ENCODE data around the gene PTP4A2. TPM values are rescaled to one million over a fixed set of nuclear protein-coding genes. Genes with fewer than 3 reads are reported as not detected.

Gene PTP4A2
- total and polyA plus RNA-seq, 2 donors (not counting 1 experiment from before 2014, with no cell fraction given), result 78.2 to 193 TPM

DNA sequence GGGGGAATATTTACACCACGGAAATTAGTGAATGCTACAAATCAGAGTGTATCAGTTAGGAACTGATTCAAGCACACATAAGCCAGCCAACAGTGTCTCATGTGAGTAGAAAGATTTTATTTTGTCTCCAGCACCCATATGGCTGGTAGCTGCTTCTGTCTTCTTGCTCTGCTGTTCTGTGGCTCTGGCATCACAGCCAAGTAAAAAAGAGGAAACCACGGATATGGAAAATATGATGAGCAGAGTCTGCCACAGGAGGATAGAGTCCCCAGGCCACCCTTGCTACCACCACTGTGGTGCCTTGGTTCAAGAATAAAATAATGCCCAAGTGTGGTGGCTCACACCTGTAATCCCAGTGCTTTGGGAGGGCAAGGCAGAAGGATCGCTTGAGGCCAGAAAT is 68.7 kb downstream of the PTP4A2 start:
- no peaks in the 10 kb centered on the region for H3K36me3 ChIP-seq (replicated peaks in 1 of 2; ENCODE audit: control extremely low read depth in 1 of 2, control insufficient read depth in 1 of 2, extremely low read depth in 1 of 2, insufficient read depth in 2 of 2, low read length in 1 of 2)
- WGBS (ENCODE audit: insufficient coverage), result 73% methylated on average over 2 of the region's 3 CpGs
- no peak overlapping the region for H2AFZ ChIP-seq (ENCODE audit: insufficient read depth, low read depth, low read length, poor library complexity, severe bottlenecking)
- no peak overlapping the region for H3K4me3 ChIP-seq (ENCODE audit: control extremely low read depth in 1 of 5, extremely low read depth in 1 of 5, insufficient read depth in 1 of 5, low read depth in 2 of 5, low read length in 4 of 5)
- DNase-seq (no peak), ATAC-seq (ENCODE audit: low read depth) (no peak)
- H3K27ac ChIP-seq (ENCODE audit: low read length in 2 of 2), result no peak overlapping the region
- TF ChIP-seq CTCF (IDR thresholded peaks at IDR 0.05) (no peak), EZH2 (IDR thresholded peaks at IDR 0.05; ENCODE audit: borderline replicate concordance, insufficient read depth, low read depth, low read length, poor library complexity, severe bottlenecking) (no peak)
- H3K4me1 Mint-ChIP-seq, result peaks cover 8% of the 10 kb centered on the region
- H3K9ac ChIP-seq (ENCODE audit: low read length), result no peak overlapping the region
- no peaks in the 10 kb centered on the region for H3K27me3 Mint-ChIP-seq
- ChIA-PET POLR2A (interaction anchor here (0.5 kb wide), 1 partner anchor 1082 kb away, joined by 3 read pairs; no protein-coding TSS in a partner anchor), CTCF (interaction anchor here (1.3 kb wide), 1 partner anchor 20 kb away, joined by 4 read pairs; no protein-coding TSS in a partner anchor)
- H3K4me2 ChIP-seq (replicated peaks; ENCODE audit: low read depth, low read length, poor library complexity, severe bottlenecking), result no peak overlapping the region
- no peaks in the 10 kb centered on the region for H4K20me1 ChIP-seq (ENCODE audit: control insufficient read depth, insufficient read depth, low read length, poor library complexity, severe bottlenecking)
- no peak overlapping the region for H3K4me3 Mint-ChIP-seq
- H3K9me3 ChIP-seq (ENCODE audit: control extremely low read depth in 1 of 3, control insufficient read depth in 2 of 3, insufficient read depth in 1 of 3, low read length in 2 of 3), result no peaks in the 10 kb centered on the region
- H3K4me1 ChIP-seq (ENCODE audit: control insufficient read depth in 2 of 2, insufficient read depth in 2 of 2, low read length in 2 of 2), result peaks cover 7 to 10% of the 10 kb centered on the region in 2 donors
- no peaks in the 10 kb centered on the region for H3K27me3 ChIP-seq (replicated peaks in 1 of 4; ENCODE audit: control extremely low read depth in 1 of 4, control insufficient read depth in 3 of 4, insufficient read depth in 4 of 4, low read length in 3 of 4)
- H3K9me3 Mint-ChIP-seq (ENCODE audit: insufficient read depth), result no peaks in the 10 kb centered on the region
- H3K27ac Mint-ChIP-seq, result no peak overlapping the region
- intact Hi-C loops (cut with micrococcal nuclease), result no loop called here
- no peaks in the 10 kb centered on the region for H3K79me2 ChIP-seq (ENCODE audit: control insufficient read depth, insufficient read depth, low read length)

GRCh38 chr1:31868862-31869261 is 69.3 kb downstream of the PTP4A2 start:
- Histone ChIP-seq H3K27me3 (replicated peaks in 1 of 4; ENCODE audit: control extremely low read depth in 1 of 4, control insufficient read depth in 3 of 4, insufficient read depth in 4 of 4, low read length in 3 of 4) (no peaks in the 10 kb centered on the region), H4K20me1 (ENCODE audit: control insufficient read depth, insufficient read depth, low read length, poor library complexity, severe bottlenecking) (no peaks in the 10 kb centered on the region), H3K4me2 (replicated peaks; ENCODE audit: low read depth, low read length, poor library complexity, severe bottlenecking) (no peak overlapping the region), H3K4me3 (ENCODE audit: control extremely low read depth in 1 of 5, extremely low read depth in 1 of 5, insufficient read depth in 1 of 5, low read depth in 2 of 5, low read length in 4 of 5) (no peak overlapping the region), H3K79me2 (ENCODE audit: control insufficient read depth, insufficient read depth, low read length) (no peaks in the 10 kb centered on the region), H3K9ac (ENCODE audit: low read length) (no peak overlapping the region), H3K4me1 (ENCODE audit: control insufficient read depth in 2 of 2, insufficient read depth in 2 of 2, low read length in 2 of 2) (peaks cover 7 to 10% of the 10 kb centered on the region in 2 donors), H3K36me3 (replicated peaks in 1 of 2; ENCODE audit: control extremely low read depth in 1 of 2, control insufficient read depth in 1 of 2, extremely low read depth in 1 of 2, insufficient read depth in 2 of 2, low read length in 1 of 2) (no peaks in the 10 kb centered on the region), H3K9me3 (ENCODE audit: control extremely low read depth in 1 of 3, control insufficient read depth in 2 of 3, insufficient read depth in 1 of 3, low read length in 2 of 3) (no peaks in the 10 kb centered on the region), H2AFZ (ENCODE audit: insufficient read depth, low read depth, low read length, poor library complexity, severe bottlenecking) (no peak overlapping the region), H3K27ac (ENCODE audit: low read length in 2 of 2) (no peak overlapping the region)
- WGBS (ENCODE audit: insufficient coverage), result 66% methylated on average over 2 of the region's 3 CpGs
- Mint-ChIP-seq H3K27ac (no peak overlapping the region), H3K4me1 (peaks cover 8% of the 10 kb centered on the region), H3K9me3 (ENCODE audit: insufficient read depth) (no peaks in the 10 kb centered on the region), H3K4me3 (no peak overlapping the region), H3K27me3 (no peaks in the 10 kb centered on the region)
- TF ChIP-seq CTCF (IDR thresholded peaks at IDR 0.05) (no peak), EZH2 (IDR thresholded peaks at IDR 0.05; ENCODE audit: borderline replicate concordance, insufficient read depth, low read depth, low read length, poor library complexity, severe bottlenecking) (no peak)
- ATAC-seq (ENCODE audit: low read depth) (no peak), DNase-seq (no peak)
- ChIA-PET CTCF (no interaction called here), POLR2A (no interaction called here)
- intact Hi-C loops (cut with micrococcal nuclease), result no loop called here
